OCI-LY3 (cell line): ENCODE measurements around the gene CCNE1.

Source experiments
- EZH2phosphoT487 ChIP-seq: fragments of 200-600 bp; shearing (Covaris generic); IDR thresholded peaks from 2 replicates; pipeline ENCODE4 v1.6.1; 2018; ENCODE audit warnings: antibody characterized with exemption, mixed run types, low read depth
- TF ChIP-seq, protein P1 (sequence below): fragments of 200-600, 300-600 bp; sonication (generic); IDR thresholded peaks from 2 replicates; pipeline ENCODE4 v1.5.1; 2014; ENCODE audit warnings: antibody characterized with exemption, low read length, low read depth

- TF ChIP-seq, protein P1, sequence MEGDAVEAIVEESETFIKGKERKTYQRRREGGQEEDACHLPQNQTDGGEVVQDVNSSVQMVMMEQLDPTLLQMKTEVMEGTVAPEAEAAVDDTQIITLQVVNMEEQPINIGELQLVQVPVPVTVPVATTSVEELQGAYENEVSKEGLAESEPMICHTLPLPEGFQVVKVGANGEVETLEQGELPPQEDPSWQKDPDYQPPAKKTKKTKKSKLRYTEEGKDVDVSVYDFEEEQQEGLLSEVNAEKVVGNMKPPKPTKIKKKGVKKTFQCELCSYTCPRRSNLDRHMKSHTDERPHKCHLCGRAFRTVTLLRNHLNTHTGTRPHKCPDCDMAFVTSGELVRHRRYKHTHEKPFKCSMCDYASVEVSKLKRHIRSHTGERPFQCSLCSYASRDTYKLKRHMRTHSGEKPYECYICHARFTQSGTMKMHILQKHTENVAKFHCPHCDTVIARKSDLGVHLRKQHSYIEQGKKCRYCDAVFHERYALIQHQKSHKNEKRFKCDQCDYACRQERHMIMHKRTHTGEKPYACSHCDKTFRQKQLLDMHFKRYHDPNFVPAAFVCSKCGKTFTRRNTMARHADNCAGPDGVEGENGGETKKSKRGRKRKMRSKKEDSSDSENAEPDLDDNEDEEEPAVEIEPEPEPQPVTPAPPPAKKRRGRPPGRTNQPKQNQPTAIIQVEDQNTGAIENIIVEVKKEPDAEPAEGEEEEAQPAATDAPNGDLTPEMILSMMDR = no peak
- TF ChIP-seq EZH2phosphoT487 = no peak
These were observed 6.5 kb upstream of the CCNE1 start for GRCh38 chr19:29805031-29805965.
